ENCODE measurements around the gene KIF6. TPM values are rescaled to one million over a fixed set of nuclear protein-coding genes. Genes with fewer than 3 reads are reported as not detected.

Gene KIF6
- polyA plus RNA-seq, 3 donors, result not detected

DNA sequence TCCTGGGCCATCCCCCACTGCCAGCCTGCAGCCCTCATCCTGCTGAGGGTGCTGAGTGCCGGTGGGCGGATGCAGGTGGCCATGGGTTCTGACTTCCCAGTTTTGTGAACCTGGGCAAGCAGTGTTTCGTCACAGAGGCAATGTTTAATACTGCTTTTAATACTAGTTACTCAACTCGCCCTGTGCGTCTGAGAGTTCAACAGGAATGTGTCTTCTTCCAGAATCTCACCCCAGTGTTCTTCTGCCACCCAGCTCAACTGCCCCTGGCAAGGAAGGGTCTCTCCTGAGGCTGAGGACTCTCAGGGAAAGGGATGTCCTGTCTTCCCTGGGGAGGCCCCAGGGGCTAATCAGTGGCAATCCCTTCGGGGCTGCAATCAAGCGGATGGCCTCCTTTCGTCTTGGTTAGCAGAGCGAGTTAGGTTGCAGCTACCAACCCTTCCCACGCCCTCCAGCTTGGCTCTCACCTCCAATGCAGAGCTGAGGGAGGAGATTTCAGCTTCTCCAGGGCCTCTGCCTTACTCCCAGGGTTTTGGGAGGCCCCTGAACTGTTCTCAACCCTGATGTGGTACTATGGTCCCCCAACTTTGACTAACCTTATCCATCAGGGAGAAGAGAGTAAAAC lies 404.7 kb downstream of the KIF6 start:
- no peak overlapping the region for H3K4me3 ChIP-seq (replicated peaks in 1 of 3; ENCODE audit: low read depth in 2 of 3, low read length in 3 of 3)
- Mint-ChIP-seq H3K4me3 (no peak overlapping the region), H3K4me1 (peaks cover 6% of the 10 kb centered on the region), H3K27ac (no peak overlapping the region), H3K9me3 (peaks cover 0 to 5% (median 0%) of the 10 kb centered on the region in 7 donors), H3K36me3 (no peaks in the 10 kb centered on the region), H3K27me3 (ENCODE audit: low read depth in 3 of 3) (peaks cover 16 to 42% (median 36%) of the 10 kb centered on the region in 3 donors)
- no peaks in the 10 kb centered on the region for H3K36me3 ChIP-seq (replicated peaks in 1 of 2; ENCODE audit: control insufficient read depth in 1 of 2, insufficient read depth in 2 of 2, low read length in 2 of 2)
- H4K20me1 ChIP-seq (ENCODE audit: insufficient read depth, low read length), result no peaks in the 10 kb centered on the region
- no peaks in the 10 kb centered on the region for H3K9me3 ChIP-seq (replicated peaks in 1 of 2; ENCODE audit: control insufficient read depth in 1 of 2, insufficient read depth in 1 of 2, low read length in 2 of 2)
- no peaks in the 10 kb centered on the region for H3K79me2 ChIP-seq (ENCODE audit: insufficient read depth, low read length)
- no peak overlapping the region for H3K9ac ChIP-seq (ENCODE audit: insufficient read depth, low read length, poor library complexity, severe bottlenecking)
- no peak overlapping the region for H2AFZ ChIP-seq (ENCODE audit: insufficient read depth, low read depth, low read length, poor library complexity, severe bottlenecking)
- DNase-seq, result no peak
- TF ChIP-seq, protein P1, sequence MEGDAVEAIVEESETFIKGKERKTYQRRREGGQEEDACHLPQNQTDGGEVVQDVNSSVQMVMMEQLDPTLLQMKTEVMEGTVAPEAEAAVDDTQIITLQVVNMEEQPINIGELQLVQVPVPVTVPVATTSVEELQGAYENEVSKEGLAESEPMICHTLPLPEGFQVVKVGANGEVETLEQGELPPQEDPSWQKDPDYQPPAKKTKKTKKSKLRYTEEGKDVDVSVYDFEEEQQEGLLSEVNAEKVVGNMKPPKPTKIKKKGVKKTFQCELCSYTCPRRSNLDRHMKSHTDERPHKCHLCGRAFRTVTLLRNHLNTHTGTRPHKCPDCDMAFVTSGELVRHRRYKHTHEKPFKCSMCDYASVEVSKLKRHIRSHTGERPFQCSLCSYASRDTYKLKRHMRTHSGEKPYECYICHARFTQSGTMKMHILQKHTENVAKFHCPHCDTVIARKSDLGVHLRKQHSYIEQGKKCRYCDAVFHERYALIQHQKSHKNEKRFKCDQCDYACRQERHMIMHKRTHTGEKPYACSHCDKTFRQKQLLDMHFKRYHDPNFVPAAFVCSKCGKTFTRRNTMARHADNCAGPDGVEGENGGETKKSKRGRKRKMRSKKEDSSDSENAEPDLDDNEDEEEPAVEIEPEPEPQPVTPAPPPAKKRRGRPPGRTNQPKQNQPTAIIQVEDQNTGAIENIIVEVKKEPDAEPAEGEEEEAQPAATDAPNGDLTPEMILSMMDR (IDR thresholded peaks at IDR 0.05), result no peak
- WGBS (ENCODE audit: insufficient coverage), result 40% methylated on average over 6 of the region's 10 CpGs
- intact Hi-C loops (cut with micrococcal nuclease), result no loop called here
- no peaks in the 10 kb centered on the region for H3K4me1 ChIP-seq (ENCODE audit: control insufficient read depth in 1 of 2, insufficient read depth in 2 of 2, low read length in 2 of 2)
- peaks cover 0 to 8% of the 10 kb centered on the region in 2 donors for H3K27me3 ChIP-seq (ENCODE audit: control insufficient read depth in 2 of 2, insufficient read depth in 2 of 2, low read length in 2 of 2)
- no peak overlapping the region for H3K4me2 ChIP-seq (replicated peaks; ENCODE audit: extremely low read depth, low read length, poor library complexity, severe bottlenecking)
- no peak overlapping the region for H3K27ac ChIP-seq (ENCODE audit: low read depth in 1 of 2, low read length in 2 of 2)

DNA sequence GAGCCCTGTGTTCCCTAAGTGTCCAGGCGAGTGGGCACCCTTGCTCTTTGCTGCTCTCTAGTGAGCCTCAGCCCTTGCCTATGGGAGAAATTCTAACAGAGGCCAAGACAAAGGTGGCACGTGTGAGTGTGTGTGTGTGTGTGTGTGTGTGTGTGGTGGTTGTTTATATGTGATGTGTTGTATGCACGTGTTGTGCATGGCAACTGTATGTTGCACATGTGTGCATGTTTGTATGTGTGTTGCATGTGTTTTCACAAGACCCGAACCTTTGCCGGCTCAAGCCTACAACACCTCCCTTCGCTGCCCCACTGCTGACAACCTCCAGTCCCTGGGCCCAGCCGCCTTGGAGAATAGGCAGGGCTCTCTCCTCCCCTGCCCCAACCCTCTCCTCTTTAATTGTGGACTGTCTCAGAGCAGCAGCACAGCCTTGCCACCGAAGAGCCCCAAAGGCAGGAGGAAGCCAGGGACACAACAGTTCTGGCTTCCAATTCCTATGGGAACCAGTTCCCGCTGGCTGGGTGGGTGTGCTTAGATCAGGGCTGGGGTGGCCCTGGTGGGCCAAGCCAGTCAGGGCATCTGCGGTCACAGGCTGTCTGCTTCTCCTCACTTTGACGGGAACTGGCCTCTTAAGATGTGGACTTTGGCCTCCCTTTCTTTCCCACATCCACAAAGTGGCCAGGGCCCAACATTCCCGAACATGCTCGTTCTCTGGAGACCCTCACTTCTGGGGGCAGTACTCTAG lies 405.4 kb downstream of the KIF6 start:
- Mint-ChIP-seq H3K36me3 (no peaks in the 10 kb centered on the region), H3K9me3 (peaks cover 0 to 5% (median 0%) of the 10 kb centered on the region in 7 donors), H3K27ac (no peak overlapping the region), H3K27me3 (ENCODE audit: low read depth in 3 of 3) (peaks cover 22 to 45% (median 43%) of the 10 kb centered on the region in 3 donors), H3K4me1 (peaks cover 9% of the 10 kb centered on the region), H3K4me3 (no peak overlapping the region)
- Histone ChIP-seq H3K4me2 (replicated peaks; ENCODE audit: extremely low read depth, low read length, poor library complexity, severe bottlenecking) (no peak overlapping the region), H3K4me1 (ENCODE audit: control insufficient read depth in 1 of 2, insufficient read depth in 2 of 2, low read length in 2 of 2) (peaks cover under 1 to 2% of the 10 kb centered on the region in 2 donors), H3K36me3 (replicated peaks in 1 of 2; ENCODE audit: control insufficient read depth in 1 of 2, insufficient read depth in 2 of 2, low read length in 2 of 2) (no peaks in the 10 kb centered on the region), H3K9me3 (replicated peaks in 1 of 2; ENCODE audit: control insufficient read depth in 1 of 2, insufficient read depth in 1 of 2, low read length in 2 of 2) (no peaks in the 10 kb centered on the region), H4K20me1 (ENCODE audit: insufficient read depth, low read length) (no peaks in the 10 kb centered on the region), H2AFZ (ENCODE audit: insufficient read depth, low read depth, low read length, poor library complexity, severe bottlenecking) (no peak overlapping the region), H3K27ac (ENCODE audit: low read depth in 1 of 2, low read length in 2 of 2) (no peak overlapping the region), H3K4me3 (replicated peaks in 1 of 3; ENCODE audit: low read depth in 2 of 3, low read length in 3 of 3) (no peak overlapping the region), H3K27me3 (ENCODE audit: control insufficient read depth in 2 of 2, insufficient read depth in 2 of 2, low read length in 2 of 2) (peaks cover 5 to 15% of the 10 kb centered on the region in 2 donors), H3K9ac (ENCODE audit: insufficient read depth, low read length, poor library complexity, severe bottlenecking) (no peak overlapping the region), H3K79me2 (ENCODE audit: insufficient read depth, low read length) (no peaks in the 10 kb centered on the region)
- DNase-seq, result no peak
- 73% methylated on average over 5 of the region's 13 CpGs for WGBS (ENCODE audit: insufficient coverage)
- TF ChIP-seq, protein P1 (IDR thresholded peaks at IDR 0.05), result no peak
- intact Hi-C loops (cut with micrococcal nuclease), result no loop called here

Data from CD14-positive monocyte (primary cell).